HepG2 (cell line): ENCODE results near the gene CMTM3. TPM values are rescaled to one million over a fixed set of nuclear protein-coding genes. Genes with fewer than 3 reads are reported as not detected.
A peak's percentile ranks its signal among the peaks of the same experiment; 100 is the strongest.

Experiments used
- ATF7 ChIP-seq, 2 experiments: fragments of 450-650 bp in 1 of 2; sonication (generic) in 1 of 2; formaldehyde crosslinking in 1 of 2; IDR thresholded peaks; 2 replicates each; pipeline versions ENCODE4 v1.4.0 to v1.6.1; 2016 to 2020; ENCODE audit warnings: antibody characterized with exemption in 1 of 2, mild to moderate bottlenecking in 1 of 2, missing genetic modification reagents in 1 of 2
- CBX2 ChIP-seq, 2 experiments: fragments of 200-600 bp in 1 of 2; sonication (generic); formaldehyde crosslinking in 1 of 2; IDR thresholded peaks; 2 replicates each; pipeline versions ENCODE4 v1.7.0 to v1.8.1; 2018 to 2022; ENCODE audit warnings: low read depth in 2 of 2, low read length in 1 of 2, mild to moderate bottlenecking in 1 of 2, missing genetic modification reagents in 1 of 2
- CENPX ChIP-seq: sonication (generic); formaldehyde crosslinking; IDR thresholded peaks from 2 replicates; pipeline ENCODE4 v1.9.0; 2021; ENCODE audit warnings: mild to moderate bottlenecking, missing genetic modification reagents, moderate library complexity
- FLYWCH1 ChIP-seq: sonication (generic); formaldehyde crosslinking; IDR thresholded peaks from 2 replicates; pipeline ENCODE4 v1.8.1; 2023; ENCODE audit warnings: mild to moderate bottlenecking, missing genetic modification reagents
- MAFK ChIP-seq, 2 experiments: IDR thresholded peaks in 1 of 2; conservative IDR thresholded peaks in 1 of 2; 2 replicates each; pipeline ENCODE4 v1.6.1; 2011; ENCODE audit warnings: improper control_type of control experiment in 2 of 2, low read length in 2 of 2
- MTA3 ChIP-seq: sonication (generic); formaldehyde crosslinking; IDR thresholded peaks from 2 replicates; pipeline ENCODE4 v1.4.0; 2020; ENCODE audit warnings: missing genetic modification reagents
- PCBP2 ChIP-seq: fragments of 200-400 bp; formaldehyde crosslinking; optimal IDR thresholded peaks from 2 replicates; pipeline ENCODE3; 2018; ENCODE audit warnings: low read length, low read depth; ENCODE audit not compliant: poor library complexity, severe bottlenecking
- POLR2G ChIP-seq: fragments of 200-400 bp; formaldehyde crosslinking; IDR thresholded peaks from 2 replicates; pipeline ENCODE4 v1.6.1; 2018; ENCODE audit warnings: mild to moderate bottlenecking, low read depth, low read length, moderate library complexity
- SIX4 ChIP-seq: sonication (generic); formaldehyde crosslinking; IDR thresholded peaks from 2 replicates; pipeline ENCODE4 v1.4.0; 2020; ENCODE audit warnings: missing genetic modification reagents
- YEATS4 ChIP-seq: sonication (generic); formaldehyde crosslinking; IDR thresholded peaks from 2 replicates; pipeline ENCODE4 v1.4.0; 2020; ENCODE audit warnings: missing genetic modification reagents, borderline replicate concordance
- ZBTB14 ChIP-seq: sonication (generic); formaldehyde crosslinking; IDR thresholded peaks from 2 replicates; pipeline ENCODE4 v1.4.0; 2020; ENCODE audit warnings: missing genetic modification reagents
- ZBTB26 ChIP-seq: IDR thresholded peaks from 2 replicates; pipeline ENCODE4 v1.6.1; 2016; ENCODE audit warnings: missing compliant biosample characterization, missing genetic modification reagents, borderline replicate concordance
- ZNF12 ChIP-seq: sonication (generic); formaldehyde crosslinking; IDR thresholded peaks from 2 replicates; pipeline ENCODE4 v1.5.0; 2020; ENCODE audit warnings: missing genetic modification reagents
- ZNF280D ChIP-seq: sonication (generic); formaldehyde crosslinking; IDR thresholded peaks from 2 replicates; pipeline ENCODE4 v1.5.1; 2020; ENCODE audit warnings: mild to moderate bottlenecking, missing genetic modification reagents
- ZNF281 ChIP-seq: sonication (generic); formaldehyde crosslinking; IDR thresholded peaks from 2 replicates; pipeline ENCODE4 v1.4.0; 2020; ENCODE audit warnings: missing genetic modification reagents, borderline replicate concordance
- ZNF451 ChIP-seq: sonication (generic); formaldehyde crosslinking; IDR thresholded peaks from 2 replicates; pipeline ENCODE4 v1.5.0; 2020; ENCODE audit warnings: mild to moderate bottlenecking, missing genetic modification reagents
- ZNF564 ChIP-seq: sonication (generic); formaldehyde crosslinking; IDR thresholded peaks from 2 replicates; pipeline ENCODE4 v1.8.1; 2023; ENCODE audit warnings: mild to moderate bottlenecking, missing genetic modification reagents
- ZNF761 ChIP-seq: sonication (generic); formaldehyde crosslinking; conservative IDR thresholded peaks from 2 replicates; pipeline ENCODE4 v1.4.0; 2020; ENCODE audit warnings: mild to moderate bottlenecking, missing genetic modification reagents
- ZNF777 ChIP-seq: sonication (generic); formaldehyde crosslinking; IDR thresholded peaks from 2 replicates; pipeline ENCODE4 v1.4.0; 2020; ENCODE audit warnings: missing genetic modification reagents
- polyA plus RNA-seq, 8 experiments: library from polyadenylated mRNA; depleted of rRNA in 3 of 8; stranded (reverse) in 7 of 8; unstranded in 1 of 8; fragments of >200 nt; fragmentation: Illumina TruSeq in 4 of 8; extraction: Trizol in 4 of 8; gene quantifications; 2 replicates each; pipeline versions ENCODE4 v1.2.1 to v1.2.3, GENCODE V29; 2011 to 2016; ENCODE audit warnings: low read depth in 4 of 8, missing spikeins in 1 of 8, mixed read lengths in 1 of 8; ENCODE audit not compliant: insufficient read depth in 1 of 8
- total RNA-seq, 5 experiments: library from RNA; depleted of rRNA; stranded (reverse); fragments of >200 nt; fragmentation: Illumina TruSeq; extraction: Trizol; gene quantifications; 2 replicates each; pipeline ENCODE4 v1.2.3, GENCODE V29; 2016; ENCODE audit warnings: low read depth in 1 of 5

Gene CMTM3
- total and polyA plus RNA-seq, 2 of the 13 experiments (the other 11 are each of a cell fraction or from before 2014, with no cell fraction given), result 29.2 to 48.7 TPM

GRCh38 chr16:66604376-66605176 lies at the start of gene CMTM3 (continued):
- TF ChIP-seq CBX2 (IDR thresholded peaks at IDR 0.05; ENCODE audit: low read depth, low read length) (no peak), CBX2 (CRISPR knock-in tag; IDR thresholded peaks at IDR 0.05; ENCODE audit: low read depth) (no peak), FLYWCH1 (CRISPR knock-in tag) (no peak), MTA3 (CRISPR knock-in tag) (no peak), ZNF761 (no peak), ZBTB26 (CRISPR knock-in tag) (no peak; the same call in 1 of the 2 replicates), CENPX (CRISPR knock-in tag) (no peak), YEATS4 (CRISPR knock-in tag) (peak; percentile 58), POLR2G (peak; percentile 11; the same call in 1 of the 2 replicates), MAFK (conservative IDR thresholded peaks at IDR 0.05 in 1 of 2, IDR thresholded peaks at IDR 0.05 in 1 of 2; ENCODE audit: low read length in 2 of 2) (no peak), ZBTB14 (CRISPR knock-in tag) (0 out of 2 replicates have a peak, but pooled peaks have one; percentile 36), ZNF280D (CRISPR knock-in tag) (no peak), ATF7 (IDR thresholded peaks at IDR 0.05) (no peak), ATF7 (CRISPR knock-in tag; IDR thresholded peaks at IDR 0.05) (no peak), ZNF12 (CRISPR knock-in tag) (no peak), ZNF281 (peak; percentile 68; the same call in 1 of the 2 replicates), SIX4 (no peak), ZNF777 (CRISPR knock-in tag) (peak; percentile 96), ZNF451 (CRISPR knock-in tag) (0 out of 2 replicates have a peak, but pooled peaks have one; percentile 32), ZNF564 (CRISPR knock-in tag) (0 out of 2 replicates have a peak, but pooled peaks have one; percentile 1), PCBP2 (no peak)
